WTC11 (cell line): Measurements from ENCODE around the gene GPR65. TPM values are rescaled to one million over a fixed set of nuclear protein-coding genes. Genes with fewer than 3 reads are reported as not detected.

Experiments used
- ATAC-seq: fragments of 200-7000 bp; cut with Tn5 transposase; 2 replicates; pipeline ENCODE4 v1.10.0; 2021; ENCODE audit warnings: mild to moderate bottlenecking, moderate library complexity
- CTCF ChIA-PET: fragments of 300-600 bp; sonication (Branson Sonifier 250); formaldehyde crosslinking; loops from one replicate; lab custom pipeline; 2021; ENCODE audit warnings: antibody characterized with exemption; lab: Charles Lee
- POLR2A ChIA-PET: fragments of 350-600 bp; sonication (Branson Sonifier 250); formaldehyde crosslinking; loops from one replicate; lab custom pipeline; 2021; ENCODE audit warnings: antibody characterized with exemption; lab: Charles Lee
- DNase-seq: peaks from one replicate; pipeline ENCODE4 v3.0.0; 2021; ENCODE audit warnings: low spot score
- H3K27ac Mint-ChIP-seq: 2 replicates; pipeline ENCODE4 v1.8.0; 2021; ENCODE audit warnings: mixed read lengths
- H3K27me3 Mint-ChIP-seq: 2 replicates; pipeline ENCODE4 v1.8.0; 2021; ENCODE audit warnings: low read depth, mild to moderate bottlenecking, moderate library complexity, mixed read lengths
- H3K36me3 Mint-ChIP-seq: 2 replicates; pipeline ENCODE4 v1.8.0; 2021; ENCODE audit warnings: mixed read lengths
- H3K4me1 Mint-ChIP-seq: 2 replicates; pipeline ENCODE4 v1.8.0; 2022; ENCODE audit warnings: mixed read lengths
- H3K4me3 Mint-ChIP-seq: 2 replicates; pipeline ENCODE4 v1.8.0; 2021; ENCODE audit warnings: mild to moderate bottlenecking, moderate library complexity, mixed read lengths
- H3K9me3 Mint-ChIP-seq: 2 replicates; pipeline ENCODE4 v1.8.0; 2021; ENCODE audit warnings: mixed read lengths
- AFF4 ChIP-seq: sonication (generic); formaldehyde crosslinking; IDR thresholded peaks from 2 replicates; pipeline ENCODE4 v1.8.1; 2023; ENCODE audit warnings: mild to moderate bottlenecking, missing genetic modification reagents, borderline replicate concordance
- ATF1 ChIP-seq: sonication (generic); formaldehyde crosslinking; IDR thresholded peaks from 2 replicates; pipeline ENCODE4 v1.8.1; 2023; ENCODE audit warnings: mild to moderate bottlenecking, moderate library complexity, missing genetic modification reagents
- CBFB ChIP-seq: sonication (generic); formaldehyde crosslinking; IDR thresholded peaks from 2 replicates; pipeline ENCODE4 v1.8.1; 2022; ENCODE audit warnings: mild to moderate bottlenecking, low read depth, missing genetic modification reagents
- CREM ChIP-seq: sonication (generic); formaldehyde crosslinking; IDR thresholded peaks from 2 replicates; pipeline ENCODE4 v1.8.1; 2022; ENCODE audit warnings: mild to moderate bottlenecking, missing genetic modification reagents, moderate library complexity
- ERG ChIP-seq: fragments of 250-450 bp; sonication (Bioruptor Pico); IDR thresholded peaks from 2 replicates; pipeline ENCODE4 v1.8.0; 2021; ENCODE audit warnings: mild to moderate bottlenecking
- FOXK1 ChIP-seq: sonication (generic); formaldehyde crosslinking; IDR thresholded peaks from 2 replicates; pipeline ENCODE4 v1.8.0; 2022; ENCODE audit warnings: mild to moderate bottlenecking, moderate library complexity, missing genetic modification reagents
- FOXP1 ChIP-seq: sonication (generic); formaldehyde crosslinking; IDR thresholded peaks from 2 replicates; pipeline ENCODE4 v1.8.0; 2022; ENCODE audit warnings: missing genetic modification reagents, mild to moderate bottlenecking, moderate library complexity, borderline replicate concordance
- HMGA2 ChIP-seq: fragments of 250-450 bp; sonication (Bioruptor Pico); IDR thresholded peaks from 2 replicates; pipeline ENCODE4 v1.4.0; 2021; ENCODE audit warnings: mild to moderate bottlenecking, moderate library complexity
- JUN ChIP-seq: sonication (generic); formaldehyde crosslinking; IDR thresholded peaks from 2 replicates; pipeline ENCODE4 v1.8.0; 2023; ENCODE audit warnings: mild to moderate bottlenecking, missing genetic modification reagents
- NFYB ChIP-seq: sonication (generic); formaldehyde crosslinking; conservative IDR thresholded peaks from 2 replicates; pipeline ENCODE4 v1.8.0; 2022; ENCODE audit warnings: low read depth, missing genetic modification reagents
- NR2C2 ChIP-seq: sonication (generic); formaldehyde crosslinking; IDR thresholded peaks from 2 replicates; pipeline ENCODE4 v1.8.0; 2022; ENCODE audit warnings: mild to moderate bottlenecking, missing genetic modification reagents
- PRRX2 ChIP-seq: fragments of 250-450 bp; sonication (Bioruptor Pico); IDR thresholded peaks from 2 replicates; pipeline ENCODE4 v1.8.0; 2021; ENCODE audit warnings: mild to moderate bottlenecking
- USF2 ChIP-seq: sonication (generic); formaldehyde crosslinking; IDR thresholded peaks from 2 replicates; pipeline ENCODE4 v1.8.1; 2023; ENCODE audit warnings: mild to moderate bottlenecking, missing genetic modification reagents, moderate library complexity
- ZBTB21 ChIP-seq: sonication (generic); formaldehyde crosslinking; IDR thresholded peaks from 2 replicates; pipeline ENCODE4 v1.8.1; 2023; ENCODE audit warnings: mild to moderate bottlenecking, missing genetic modification reagents, borderline replicate concordance
- ZBTB43 ChIP-seq: sonication (generic); formaldehyde crosslinking; IDR thresholded peaks from 2 replicates; pipeline ENCODE4 v1.8.1; 2023; ENCODE audit warnings: mild to moderate bottlenecking, missing genetic modification reagents
- ZMAT4 ChIP-seq: fragments of 250-450 bp; sonication (Bioruptor Pico); IDR thresholded peaks from 2 replicates; pipeline ENCODE4 v1.9.0; 2021; ENCODE audit warnings: mild to moderate bottlenecking
- ZNF423 ChIP-seq: fragments of 250-450 bp; sonication (Bioruptor Pico); IDR thresholded peaks from 2 replicates; pipeline ENCODE4 v2.1.2; 2022; ENCODE audit warnings: mild to moderate bottlenecking, moderate library complexity
- total RNA-seq: library from RNA; stranded (reverse); gene quantifications from 3 replicates; pipeline ENCODE4 v1.2.3, GENCODE V29; 2021
- TF ChIP-seq, protein P1 (sequence below): sonication (generic); formaldehyde crosslinking; IDR thresholded peaks from 2 replicates; pipeline ENCODE4 v1.8.1; 2022; ENCODE audit warnings: missing genetic modification reagents, borderline replicate concordance
- TF ChIP-seq, protein P2 (sequence below): sonication (generic); formaldehyde crosslinking; IDR thresholded peaks from 2 replicates; pipeline ENCODE4 v1.8.1; 2023; ENCODE audit warnings: mild to moderate bottlenecking, missing genetic modification reagents

GPR65 gene
- total RNA-seq, 1 experiment from 2014 or later: not detected

- Mint-ChIP-seq H3K27me3 (no peaks in the 10 kb centered on the region; the same call in 1 of the 2 replicates), H3K4me1 (no peaks in the 10 kb centered on the region), H3K36me3 (no peaks in the 10 kb centered on the region), H3K9me3 (peaks cover 13% of the 10 kb centered on the region), H3K27ac (no peak overlapping the region), H3K4me3 (no peak overlapping the region)
- no peak for DNase-seq
- no peak for ATAC-seq
- ChIA-PET POLR2A (no interaction called here), CTCF (no interaction called here)
- no peak for TF ChIP-seq FOXP1 (CRISPR knock-in tag)
- TF ChIP-seq AFF4 (CRISPR knock-in tag): no peak
- TF ChIP-seq ZBTB21 (CRISPR knock-in tag): no peak
- no peak for TF ChIP-seq USF2 (CRISPR knock-in tag)
- TF ChIP-seq ATF1: no peak
- no peak for TF ChIP-seq ZMAT4 (CRISPR knock-in tag)
- no peak for TF ChIP-seq NFYB (CRISPR knock-in tag)
- no peak for TF ChIP-seq ZNF423 (CRISPR knock-in tag)
- TF ChIP-seq HMGA2 (CRISPR knock-in tag): no peak
- TF ChIP-seq, protein P1, sequence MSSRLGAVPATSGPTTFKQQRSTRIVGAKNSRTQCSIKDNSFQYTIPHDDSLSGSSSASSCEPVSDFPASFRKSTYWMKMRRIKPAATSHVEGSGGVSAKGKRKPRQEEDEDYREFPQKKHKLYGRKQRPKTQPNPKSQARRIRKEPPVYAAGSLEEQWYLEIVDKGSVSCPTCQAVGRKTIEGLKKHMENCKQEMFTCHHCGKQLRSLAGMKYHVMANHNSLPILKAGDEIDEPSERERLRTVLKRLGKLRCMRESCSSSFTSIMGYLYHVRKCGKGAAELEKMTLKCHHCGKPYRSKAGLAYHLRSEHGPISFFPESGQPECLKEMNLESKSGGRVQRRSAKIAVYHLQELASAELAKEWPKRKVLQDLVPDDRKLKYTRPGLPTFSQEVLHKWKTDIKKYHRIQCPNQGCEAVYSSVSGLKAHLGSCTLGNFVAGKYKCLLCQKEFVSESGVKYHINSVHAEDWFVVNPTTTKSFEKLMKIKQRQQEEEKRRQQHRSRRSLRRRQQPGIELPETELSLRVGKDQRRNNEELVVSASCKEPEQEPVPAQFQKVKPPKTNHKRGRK (CRISPR knock-in tag): no peak
- no peak for TF ChIP-seq FOXK1 (CRISPR knock-in tag)
- TF ChIP-seq ZBTB43: no peak
- no peak for TF ChIP-seq CBFB
- TF ChIP-seq, protein P2, sequence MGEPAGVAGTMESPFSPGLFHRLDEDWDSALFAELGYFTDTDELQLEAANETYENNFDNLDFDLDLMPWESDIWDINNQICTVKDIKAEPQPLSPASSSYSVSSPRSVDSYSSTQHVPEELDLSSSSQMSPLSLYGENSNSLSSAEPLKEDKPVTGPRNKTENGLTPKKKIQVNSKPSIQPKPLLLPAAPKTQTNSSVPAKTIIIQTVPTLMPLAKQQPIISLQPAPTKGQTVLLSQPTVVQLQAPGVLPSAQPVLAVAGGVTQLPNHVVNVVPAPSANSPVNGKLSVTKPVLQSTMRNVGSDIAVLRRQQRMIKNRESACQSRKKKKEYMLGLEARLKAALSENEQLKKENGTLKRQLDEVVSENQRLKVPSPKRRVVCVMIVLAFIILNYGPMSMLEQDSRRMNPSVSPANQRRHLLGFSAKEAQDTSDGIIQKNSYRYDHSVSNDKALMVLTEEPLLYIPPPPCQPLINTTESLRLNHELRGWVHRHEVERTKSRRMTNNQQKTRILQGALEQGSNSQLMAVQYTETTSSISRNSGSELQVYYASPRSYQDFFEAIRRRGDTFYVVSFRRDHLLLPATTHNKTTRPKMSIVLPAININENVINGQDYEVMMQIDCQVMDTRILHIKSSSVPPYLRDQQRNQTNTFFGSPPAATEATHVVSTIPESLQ (CRISPR knock-in tag): no peak
Observed at GRCh38 chr14:88049936-88050335, 45.0 kb downstream of the GPR65 start.

DNA sequence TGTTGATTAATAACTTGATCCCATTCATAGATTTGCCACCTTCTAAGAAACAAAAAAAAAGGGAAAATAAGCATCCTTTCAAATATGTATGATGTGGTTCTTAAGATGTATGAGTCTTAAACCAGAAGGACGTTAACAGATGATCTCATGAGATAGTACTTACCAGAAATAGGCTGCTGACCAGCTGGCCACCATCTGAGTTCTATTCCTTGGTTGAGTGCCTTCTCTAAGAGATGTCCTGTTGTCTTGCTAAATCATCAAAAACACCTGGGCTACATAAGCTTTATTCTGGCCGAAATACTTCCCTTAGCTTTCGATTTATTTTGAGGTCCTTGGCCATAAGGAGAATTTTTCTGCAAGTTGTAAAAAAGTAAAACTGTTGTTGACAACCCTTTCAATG, 55.6 kb downstream of the GPR65 start:
- H3K27me3 Mint-ChIP-seq: no peaks in the 10 kb centered on the region
- ChIA-PET POLR2A (no interaction called here), CTCF (no interaction called here)
- DNase-seq (no peak), ATAC-seq (no peak)
- peaks cover 17% of the 10 kb centered on the region for H3K9me3 Mint-ChIP-seq
- no peak overlapping the region for H3K27ac Mint-ChIP-seq
- H3K4me3 Mint-ChIP-seq: no peak overlapping the region
- H3K36me3 Mint-ChIP-seq: no peaks in the 10 kb centered on the region
- H3K4me1 Mint-ChIP-seq: no peaks in the 10 kb centered on the region
- TF ChIP-seq ERG (CRISPR knock-in tag) (no peak), ATF1 (no peak), CREM (CRISPR knock-in tag) (no peak), ZMAT4 (CRISPR knock-in tag) (no peak), JUN (no peak), NR2C2 (CRISPR knock-in tag) (no peak), PRRX2 (no peak)
